Measurements from ENCODE around the gene GDPGP1.

GDPGP1 gene

DNA sequence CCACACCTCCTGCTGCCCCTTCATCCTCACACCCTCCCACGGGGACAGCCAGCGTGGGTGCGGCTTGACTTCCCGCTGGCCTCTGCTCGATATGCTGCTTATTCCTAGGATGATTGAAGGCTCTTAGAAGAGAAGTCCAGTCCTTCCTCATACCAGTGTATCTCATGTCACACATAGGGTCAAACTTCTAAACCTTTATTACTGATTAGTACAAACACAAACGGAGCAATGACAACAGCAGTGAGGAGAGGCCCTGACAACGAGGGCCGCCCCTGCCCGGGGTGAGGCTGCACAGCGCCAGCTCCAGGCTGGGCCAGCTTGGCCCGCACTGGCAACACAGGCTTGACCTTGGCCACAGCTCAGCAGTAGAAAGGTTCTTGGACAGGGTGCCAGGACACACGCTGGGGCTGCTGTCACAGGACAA is 3.9 kb upstream of the GDPGP1 start:
- Mint-ChIP-seq H3K4me1 (peaks cover 52% of the 10 kb centered on the region), H3K9me3 (no peaks in the 10 kb centered on the region), H3K27me3 (no peaks in the 10 kb centered on the region), H3K4me3 (peak overlapping the region; percentile 89), H3K27ac (peak overlapping the region in 1 of 2 donors; percentile 34)
- no peak for ATAC-seq
- DNase-seq = no peak

DNA sequence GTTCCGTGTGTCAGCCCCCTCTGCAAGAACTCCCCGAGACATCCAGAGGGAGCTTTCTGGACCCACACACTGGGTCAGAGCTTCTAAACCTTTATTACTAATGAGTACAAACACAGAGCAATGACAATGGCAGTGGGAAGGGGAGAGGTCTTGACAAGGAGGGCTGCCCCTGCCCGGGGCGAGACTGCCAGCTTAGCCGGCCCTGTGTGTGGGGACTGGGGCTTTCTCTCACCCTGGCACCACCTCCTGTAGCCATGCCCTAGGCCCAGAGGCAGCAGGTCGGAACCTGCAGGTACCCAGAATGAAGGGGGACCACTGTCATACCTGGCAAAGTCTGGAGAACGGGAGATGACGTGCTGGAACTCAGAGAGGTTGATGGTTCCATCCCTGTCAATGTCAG is 3.4 kb upstream of the GDPGP1 start:
- H3K4me3 Mint-ChIP-seq = peak overlapping the region; percentile 89
- no peaks in the 10 kb centered on the region for H3K27me3 Mint-ChIP-seq

GRCh38 chr15:90231028-90232017 is 2.7 kb upstream of the GDPGP1 start:
- Mint-ChIP-seq H3K4me1 (peaks cover 59% of the 10 kb centered on the region), H3K4me3 (peak overlapping the region; percentile 89 to 93), H3K27me3 (no peaks in the 10 kb centered on the region), H3K27ac (peak overlapping the region; percentile 98 to 99), H3K9me3 (no peaks in the 10 kb centered on the region)
- ATAC-seq = peak; percentile 67
- DNase-seq = peak; percentile 49 to 72

More for the DNA sequence above, 3.4 kb upstream of the GDPGP1 start:
- Mint-ChIP-seq H3K4me1 (peaks cover 57% of the 10 kb centered on the region), H3K27ac (peak overlapping the region; percentile 98 to 99), H3K9me3 (no peaks in the 10 kb centered on the region)
- ATAC-seq (no peak), DNase-seq (no peak)

GRCh38 chr15:90232196-90232595 is 1.8 kb upstream of the GDPGP1 start:
- peak overlapping the region; percentile 89 to 93 for H3K4me3 Mint-ChIP-seq
- H3K4me1 Mint-ChIP-seq = peaks cover 59% of the 10 kb centered on the region
- no peaks in the 10 kb centered on the region for H3K27me3 Mint-ChIP-seq
- ATAC-seq = no peak
- H3K9me3 Mint-ChIP-seq = no peaks in the 10 kb centered on the region
- H3K27ac Mint-ChIP-seq = peak overlapping the region; percentile 34 to 35
- DNase-seq = no peak

DNA sequence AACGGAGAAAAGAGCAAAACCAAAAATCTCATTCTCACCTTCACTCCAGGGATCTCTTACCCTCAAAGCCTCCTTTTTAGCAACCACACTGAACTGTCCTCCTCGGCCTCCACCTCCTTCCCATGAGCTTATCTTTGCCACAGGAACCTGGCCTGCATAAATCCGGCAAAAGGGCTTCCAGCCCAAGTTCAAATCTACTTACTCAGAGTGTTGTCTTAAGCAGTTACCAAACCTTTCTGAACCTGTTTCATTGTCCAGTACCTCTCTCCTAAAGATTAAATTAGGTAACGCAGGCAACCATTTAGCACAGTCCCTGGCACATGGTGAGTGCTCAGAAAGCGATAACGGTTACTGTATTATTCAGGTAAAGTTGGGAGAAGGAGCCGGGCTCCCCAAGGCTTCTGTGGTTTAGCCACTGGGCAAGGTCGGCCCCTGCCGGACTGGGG is 1.0 kb upstream of the GDPGP1 start:
- no peak for DNase-seq
- Mint-ChIP-seq H3K9me3 (no peaks in the 10 kb centered on the region), H3K4me1 (peaks cover 59% of the 10 kb centered on the region), H3K27ac (peak overlapping the region; percentile 54 to 74), H3K4me3 (peak overlapping the region; percentile 89 to 93), H3K27me3 (no peaks in the 10 kb centered on the region)
- ATAC-seq = no peak

- peak within 1 kb of the TSS; percentile 89 to 93 for H3K4me3 Mint-ChIP-seq
- H3K9me3 Mint-ChIP-seq = no peaks in the 10 kb centered on the region
- H3K27ac Mint-ChIP-seq = peak within 1 kb of the TSS; percentile 83 to 94
- DNase-seq = peak; percentile 98 to 99
- H3K4me1 Mint-ChIP-seq = peaks cover 62% of the 10 kb centered on the region
- peak; percentile 91 for ATAC-seq
- no peaks in the 10 kb centered on the region for H3K27me3 Mint-ChIP-seq
Observed at GRCh38 chr15:90233387-90234095, 468 bp upstream of the GDPGP1 start, which contains the start of gene CIB1. Gene CIB1, minus strand, starts transcription at chr15:90233941. Its CDS starts 56 bp downstream, at chr15:90233885.

DNA sequence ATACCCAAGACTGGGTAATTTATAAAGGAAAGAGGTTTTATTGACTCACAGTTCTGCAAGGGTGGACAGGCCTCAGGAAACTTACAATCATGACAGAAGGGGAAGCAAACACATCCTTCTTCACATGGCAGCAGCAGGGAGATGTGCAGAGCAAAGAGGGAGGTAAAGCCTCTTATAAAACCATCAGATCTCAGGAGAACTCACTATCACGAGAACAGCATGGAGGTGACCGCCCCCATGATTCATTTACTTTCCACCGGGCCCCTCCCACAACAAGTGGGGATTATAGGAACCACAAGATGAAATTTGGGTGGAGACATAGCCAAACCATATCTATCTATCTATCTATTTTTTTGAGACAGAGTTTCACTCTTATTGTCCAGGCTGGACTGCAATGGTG is 5.4 kb downstream of the GDPGP1 start:
- DNase-seq (no peak), ATAC-seq (no peak)
- no peak overlapping the region for H3K27ac Mint-ChIP-seq
- no peak overlapping the region for H3K4me3 Mint-ChIP-seq
- peaks cover 24% of the 10 kb centered on the region for H3K4me1 Mint-ChIP-seq
- H3K27me3 Mint-ChIP-seq = no peaks in the 10 kb centered on the region
- no peaks in the 10 kb centered on the region for H3K9me3 Mint-ChIP-seq

- H3K9me3 Mint-ChIP-seq = no peaks in the 10 kb centered on the region
Observed at GRCh38 chr15:90240856-90241255, 6.8 kb downstream of the GDPGP1 start.

DNA sequence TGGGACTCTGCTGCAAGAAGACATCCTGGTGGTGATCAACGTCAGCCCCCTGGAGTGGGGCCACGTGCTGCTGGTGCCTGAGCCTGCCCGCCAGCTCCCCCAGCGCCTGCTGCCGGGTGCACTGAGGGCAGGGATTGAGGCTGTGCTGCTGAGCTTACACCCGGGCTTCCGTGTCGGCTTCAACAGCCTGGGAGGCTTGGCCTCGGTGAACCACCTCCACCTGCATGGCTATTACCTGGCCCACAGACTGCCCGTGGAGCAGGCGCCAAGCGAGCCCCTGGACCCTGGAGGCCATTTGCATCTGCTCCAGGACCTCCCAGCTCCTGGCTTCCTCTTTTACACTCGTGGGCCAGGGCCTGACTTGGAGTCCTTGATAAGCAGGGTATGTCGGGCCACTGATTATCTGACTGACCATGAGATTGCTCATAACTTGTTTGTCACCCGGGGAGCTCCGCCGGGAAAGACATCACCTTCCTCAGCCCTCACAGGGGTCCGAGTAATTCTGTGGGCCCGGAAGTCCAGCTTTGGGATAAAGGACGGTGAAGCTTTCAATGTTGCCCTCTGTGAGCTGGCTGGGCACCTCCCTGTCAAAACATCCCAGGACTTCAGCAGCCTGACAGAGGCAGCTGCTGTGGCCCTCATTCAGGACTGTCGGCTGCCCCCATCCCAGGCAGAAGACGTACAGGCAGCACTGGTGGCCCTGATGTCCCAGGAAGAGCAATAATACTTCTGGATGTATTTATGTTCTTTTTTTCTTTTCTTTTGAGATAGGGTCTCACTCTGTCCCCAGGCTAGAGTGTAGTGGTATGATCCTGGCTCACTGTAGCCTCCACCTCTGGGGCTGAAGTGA is 7.6 kb downstream of the GDPGP1 start:
- no peak overlapping the region for H3K4me3 Mint-ChIP-seq
- peaks cover 11% of the 10 kb centered on the region for H3K4me1 Mint-ChIP-seq
- no peaks in the 10 kb centered on the region for H3K9me3 Mint-ChIP-seq
- no peaks in the 10 kb centered on the region for H3K27me3 Mint-ChIP-seq
- DNase-seq = no peak
- H3K27ac Mint-ChIP-seq = no peak overlapping the region
- ATAC-seq = peak; percentile 28

More at GRCh38 chr15:90240856-90241255, 6.8 kb downstream of the GDPGP1 start:
- DNase-seq (no peak), ATAC-seq (no peak)
- H3K27me3 Mint-ChIP-seq = no peaks in the 10 kb centered on the region
- no peak overlapping the region for H3K4me3 Mint-ChIP-seq
- peaks cover 11% of the 10 kb centered on the region for H3K4me1 Mint-ChIP-seq
- H3K27ac Mint-ChIP-seq = no peak overlapping the region

DNA sequence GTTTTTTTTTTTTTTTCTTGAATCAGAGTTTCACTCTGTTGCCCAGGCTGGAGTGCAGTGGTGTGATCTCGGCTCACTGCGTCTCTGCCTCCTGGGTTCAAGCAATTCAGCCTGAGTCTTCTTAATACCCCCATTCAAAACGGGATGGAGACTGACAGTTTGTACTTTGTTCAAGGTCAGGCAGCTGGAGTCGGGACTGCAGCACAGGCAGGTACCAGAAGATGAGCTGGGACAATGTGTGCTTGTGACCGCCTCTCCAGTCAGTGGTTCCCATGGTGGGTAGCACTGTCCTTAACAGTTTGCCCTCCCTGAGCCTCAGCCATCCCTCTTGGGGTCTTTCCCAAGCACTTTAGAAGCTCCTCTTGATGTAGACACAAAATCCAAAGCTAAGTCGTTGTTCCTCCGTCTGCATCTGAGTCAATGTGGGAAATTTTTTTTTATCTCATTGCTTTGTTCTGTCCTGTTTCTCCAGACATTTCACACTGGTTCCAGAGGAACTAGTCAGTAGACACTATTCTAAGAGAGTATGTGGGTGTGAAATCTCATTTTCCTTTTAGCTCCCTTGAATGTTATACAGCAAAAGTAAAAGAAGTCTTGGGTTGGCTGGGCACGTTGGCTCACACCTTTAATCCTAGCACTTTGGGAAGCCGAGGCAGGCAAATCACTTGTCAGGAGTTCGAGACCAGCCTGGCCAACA is 10.1 kb downstream of the GDPGP1 start:
- Mint-ChIP-seq H3K9me3 (no peaks in the 10 kb centered on the region), H3K4me3 (no peak overlapping the region), H3K4me1 (peaks cover 9% of the 10 kb centered on the region), H3K27me3 (no peaks in the 10 kb centered on the region), H3K27ac (no peak overlapping the region)
- DNase-seq = no peak
- no peak for ATAC-seq

GRCh38 chr15:90248789-90249202 is 14.8 kb downstream of the GDPGP1 start:
- no peak for DNase-seq
- Mint-ChIP-seq H3K27me3 (no peaks in the 10 kb centered on the region), H3K9me3 (no peaks in the 10 kb centered on the region), H3K4me3 (peak overlapping the region; percentile 74 to 83), H3K27ac (peak overlapping the region in 1 of 2 donors; percentile 61), H3K4me1 (peaks cover 19% of the 10 kb centered on the region)
- ATAC-seq = peak; percentile 33

GRCh38 chr15:90249203-90249863 is 15.3 kb downstream of the GDPGP1 start, which contains the start of gene TTLL13:
Gene TTLL13, plus strand, starts transcription at chr15:90249556. Its CDS starts 1,075 bp downstream, at chr15:90250631.
- peaks cover 19% of the 10 kb centered on the region for H3K4me1 Mint-ChIP-seq
- no peaks in the 10 kb centered on the region for H3K9me3 Mint-ChIP-seq
- ATAC-seq (peak; percentile 90), DNase-seq (peak; percentile 70 to 82)
- no peaks in the 10 kb centered on the region for H3K27me3 Mint-ChIP-seq
- H3K27ac Mint-ChIP-seq = peak within 1 kb of the TSS in 1 of 2 donors; percentile 61
- peak within 1 kb of the TSS; percentile 74 to 83 for H3K4me3 Mint-ChIP-seq

- no peak overlapping the region for H3K27ac Mint-ChIP-seq
- no peaks in the 10 kb centered on the region for H3K27me3 Mint-ChIP-seq
- ATAC-seq = no peak
- DNase-seq = no peak
- no peaks in the 10 kb centered on the region for H3K9me3 Mint-ChIP-seq
- no peaks in the 10 kb centered on the region for H3K4me1 Mint-ChIP-seq
- no peak overlapping the region for H3K4me3 Mint-ChIP-seq
Observed at GRCh38 chr15:90257776-90258175, 23.8 kb downstream of the GDPGP1 start.

GRCh38 chr15:90259524-90259923 is 25.5 kb downstream of the GDPGP1 start:
- no peak overlapping the region for H3K4me3 Mint-ChIP-seq
- H3K9me3 Mint-ChIP-seq = no peaks in the 10 kb centered on the region
- peaks cover 9% of the 10 kb centered on the region for H3K4me1 Mint-ChIP-seq
- H3K27me3 Mint-ChIP-seq = no peaks in the 10 kb centered on the region
- H3K27ac Mint-ChIP-seq = no peak overlapping the region
- DNase-seq (no peak), ATAC-seq (peak; percentile 55)

Measured in stimulated activated naive CD8-positive, alpha-beta T cell treated with anti-CD3 and anti-CD28 coated beads, Interleukin-15, amount 100 ng/mL, for 72 hours (primary cell).